ENCODE measurements around the gene ITPKC.

Gene ITPKC

GRCh38 chr19:40774916-40775631 lies 58.2 kb downstream of the ITPKC start, which contains the start of gene MIA:
Gene MIA (plus strand): TSS chr19:40775521. CDS start chr19:40775543, 22 bp downstream.
- no peak for TF ChIP-seq CTCF (IDR thresholded peaks at IDR 0.05; ENCODE audit: control extremely low read depth, extremely low read depth, low read depth, missing control alignments)
- DNase-seq (ENCODE audit: extremely low spot score) = no peak
- CTCF ChIA-PET = no interaction called here
- POLR2A ChIA-PET = no interaction called here

- CTCF ChIA-PET = no interaction called here
- DNase-seq (ENCODE audit: extremely low spot score) = no peak
- POLR2A ChIA-PET = no interaction called here
- no peak for TF ChIP-seq CTCF (IDR thresholded peaks at IDR 0.05; ENCODE audit: control extremely low read depth, extremely low read depth, low read depth, missing control alignments)
These were observed 58.7 kb downstream of the ITPKC start for GRCh38 chr19:40775632-40776022.

GRCh38 chr19:40776364-40776763 lies 59.5 kb downstream of the ITPKC start:
- no peak for TF ChIP-seq CTCF (IDR thresholded peaks at IDR 0.05; ENCODE audit: control extremely low read depth, extremely low read depth, low read depth, missing control alignments)
- ChIA-PET POLR2A (interaction anchor here (3.1 kb wide), 1 partner anchor 22 kb away, joined by 35 read pairs; the partner anchor contains the start of gene EGLN2), CTCF (interaction anchor here (0.8 to 3.7 kb wide), 5 partner anchors 19 to 488 kb away, joined by 3 to 23 read pairs (median 3); partner anchors contain the start of genes EGLN2 and HNRNPUL1)
- DNase-seq (ENCODE audit: extremely low spot score) = no peak

GRCh38 chr19:40776932-40777644 lies 60.2 kb downstream of the ITPKC start:
- TF ChIP-seq CTCF (IDR thresholded peaks at IDR 0.05; ENCODE audit: control extremely low read depth, extremely low read depth, low read depth, missing control alignments) = no peak
- CTCF ChIA-PET = interaction anchor here (0.8 to 3.7 kb wide), 11 partner anchors 19 to 487 kb away, joined by 3 to 23 read pairs (median 4); partner anchors contain the start of genes ACTMAP, EGLN2, HNRNPUL1 and SNRPA
- POLR2A ChIA-PET = interaction anchor here (0.7 to 3.1 kb wide), 8 partner anchors 21 to 489 kb away, joined by 3 to 35 read pairs (median 5); partner anchors contain the start of genes ACTMAP, EGLN2 and SNRPA
- peak; percentile 87 for DNase-seq (ENCODE audit: extremely low spot score)

- no peak for TF ChIP-seq CTCF (IDR thresholded peaks at IDR 0.05; ENCODE audit: control extremely low read depth, extremely low read depth, low read depth, missing control alignments)
- POLR2A ChIA-PET = interaction anchor here (0.7 to 3.1 kb wide), 9 partner anchors 9 to 486 kb away, joined by 3 to 35 read pairs (median 5); partner anchors contain the start of genes ACTMAP, EGLN2 and SNRPA
- DNase-seq (ENCODE audit: extremely low spot score) = no peak
- CTCF ChIA-PET = interaction anchor here (0.8 to 3.7 kb wide), 9 partner anchors 20 to 143 kb away, joined by 3 to 23 read pairs (median 7); partner anchors contain the start of genes ACTMAP, EGLN2 and SNRPA
These were observed 60.7 kb downstream of the ITPKC start for GRCh38 chr19:40777645-40777936.

GRCh38 chr19:40777937-40778705 lies 61.2 kb downstream of the ITPKC start, which contains the start of gene RAB4B:
Gene RAB4B (plus strand): TSS chr19:40778247. CDS start chr19:40778376, 129 bp downstream.
- ChIA-PET POLR2A (interaction anchor here (0.7 to 3.1 kb wide), 15 partner anchors 8 to 485 kb away, joined by 3 to 35 read pairs (median 4); partner anchors contain the start of genes ACTMAP, COQ8B, EGLN2 and ITPKC), CTCF (interaction anchor here (0.8 to 3.7 kb wide), 16 partner anchors 11 to 357 kb away, joined by 3 to 23 read pairs (median 5); partner anchors contain the start of genes ACTMAP, EGLN2 and SNRPA)
- TF ChIP-seq CTCF (IDR thresholded peaks at IDR 0.05; ENCODE audit: control extremely low read depth, extremely low read depth, low read depth, missing control alignments) = no peak
- peak; percentile 95 for DNase-seq (ENCODE audit: extremely low spot score)

Measured in GM10248 (cell line).